ENCODE measurements around the gene SSB. TPM values are rescaled to one million over a fixed set of nuclear protein-coding genes. Genes with fewer than 3 reads are reported as not detected.
"Not testable (repeated sequence)": the region's sequence is repeated elsewhere in the genome, so short reads cannot be mapped to it uniquely, and the experiment has no call there.

Gene SSB
- total and polyA plus RNA-seq, 2 of the 13 experiments (the other 11 are each of a cell fraction or from before 2014, with no cell fraction given): 109 to 208 TPM

DNA sequence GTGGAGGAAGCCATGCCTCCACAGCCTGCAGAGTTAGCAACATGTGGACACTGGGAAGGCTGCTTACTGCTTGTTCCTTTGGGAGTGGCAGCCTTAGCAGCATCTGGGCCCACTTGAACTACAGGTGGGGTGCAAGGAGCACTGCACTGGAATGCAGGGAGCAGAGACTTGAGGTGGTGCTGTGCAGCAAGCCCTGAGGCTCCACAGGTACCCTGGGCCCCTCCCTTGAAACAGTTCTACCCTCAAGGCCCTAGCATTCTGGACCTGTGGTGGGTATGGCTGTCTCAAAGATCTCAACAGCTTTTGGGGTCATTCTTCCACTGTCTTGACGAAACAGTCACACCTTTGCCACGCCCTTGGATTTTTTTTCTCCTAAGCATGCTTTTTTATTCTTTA lies 42.1 kb downstream of the SSB start:
- FAIRE-seq: no peak
- H3K79me2 ChIP-seq (ENCODE audit: insufficient read depth, low read length): peaks cover 55% of the 10 kb centered on the region
- in situ Hi-C loops (cut with HindIII; ENCODE audit: extremely low pct_ligation_motif_present, low pct_unique_long_range_greater_than_20kb) (no loop called here), intact Hi-C loops (cut with micrococcal nuclease; ENCODE audit: unreplicated experiment) (no loop called here)
- TF ChIP-seq, protein P1, sequence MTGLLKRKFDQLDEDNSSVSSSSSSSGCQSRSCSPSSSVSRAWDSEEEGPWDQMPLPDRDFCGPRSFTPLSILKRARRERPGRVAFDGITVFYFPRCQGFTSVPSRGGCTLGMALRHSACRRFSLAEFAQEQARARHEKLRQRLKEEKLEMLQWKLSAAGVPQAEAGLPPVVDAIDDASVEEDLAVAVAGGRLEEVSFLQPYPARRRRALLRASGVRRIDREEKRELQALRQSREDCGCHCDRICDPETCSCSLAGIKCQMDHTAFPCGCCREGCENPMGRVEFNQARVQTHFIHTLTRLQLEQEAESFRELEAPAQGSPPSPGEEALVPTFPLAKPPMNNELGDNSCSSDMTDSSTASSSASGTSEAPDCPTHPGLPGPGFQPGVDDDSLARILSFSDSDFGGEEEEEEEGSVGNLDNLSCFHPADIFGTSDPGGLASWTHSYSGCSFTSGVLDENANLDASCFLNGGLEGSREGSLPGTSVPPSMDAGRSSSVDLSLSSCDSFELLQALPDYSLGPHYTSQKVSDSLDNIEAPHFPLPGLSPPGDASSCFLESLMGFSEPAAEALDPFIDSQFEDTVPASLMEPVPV (CRISPR knock-in tag; IDR thresholded peaks at IDR 0.05): 0 out of 2 replicates have a peak, but pooled peaks have one; percentile 39
- no peak for TF ChIP-seq ZNF331 (CRISPR knock-in tag; IDR thresholded peaks at IDR 0.05)
- ChIA-PET CTCF (ENCODE audit: low intra/inter-chr PET ratio, low total read pairs) (no interaction called here), POLR2A (no interaction called here)
- no peak overlapping the region for H3K27ac ChIP-seq (ENCODE audit: extremely low read length, insufficient read depth, low read length)
- H3K4me2 ChIP-seq (ENCODE audit: low read depth, low read length): no peak overlapping the region
- H3K36me3 ChIP-seq (replicated peaks in 1 of 2; ENCODE audit: control insufficient read depth in 1 of 2, insufficient read depth in 2 of 2, low read length in 2 of 2): peaks cover 8 to 14% of the 10 kb centered on the region in 2 experiments; a peak in 4 of 5 replicates
- peaks cover 12% of the 10 kb centered on the region for H3K4me1 ChIP-seq (ENCODE audit: insufficient read depth, low read length)
- H3K9ac ChIP-seq (ENCODE audit: insufficient read depth, low read depth, low read length): no peak overlapping the region
- no TSS peak for BruUV-seq (replicated peaks)
- no peaks in the 10 kb centered on the region for H4K20me1 ChIP-seq (ENCODE audit: insufficient read depth, low read length)
- H3K4me3 ChIP-seq (replicated peaks in 1 of 3; ENCODE audit: insufficient read depth in 1 of 3, low read depth in 2 of 3, low read length in 3 of 3): no peak overlapping the region
- ATAC-seq: peak; percentile 57
- no peak for DNase-seq (ENCODE audit: low spot score)
- H3K9me3 ChIP-seq (ENCODE audit: low read length): no peaks in the 10 kb centered on the region
- no peak overlapping the region for H2AFZ ChIP-seq (ENCODE audit: low read length)
- WGBS (ENCODE audit: low lambda C conversion rate): 95% methylated on average over 2 of the region's 2 CpGs
- H3K27me3 ChIP-seq (ENCODE audit: control insufficient read depth in 1 of 2, insufficient read depth in 2 of 2, low read length in 2 of 2): no peaks in the 10 kb centered on the region

DNA sequence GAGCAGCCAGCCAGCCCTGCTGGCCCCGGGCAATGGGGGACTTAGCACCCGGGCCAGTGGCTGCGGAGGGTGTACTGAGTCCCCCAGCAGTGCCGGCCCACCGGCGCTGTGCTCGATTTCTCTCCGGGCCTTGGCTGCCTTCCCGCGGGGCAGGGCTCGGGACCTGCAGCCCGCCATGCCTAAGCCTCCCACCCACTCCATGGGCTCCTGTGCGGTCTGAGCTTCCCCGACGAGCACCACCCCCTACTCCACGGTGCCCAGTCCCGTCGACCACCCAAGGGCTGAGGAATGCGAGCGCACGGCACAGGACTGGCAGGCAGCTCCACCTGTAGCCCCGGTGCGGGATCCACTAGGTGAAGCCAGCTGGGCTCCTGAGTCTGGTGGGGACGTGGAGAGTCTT lies 43.0 kb downstream of the SSB start:
- in situ Hi-C loops (cut with HindIII; ENCODE audit: extremely low pct_ligation_motif_present, low pct_unique_long_range_greater_than_20kb); DNase-seq (ENCODE audit: low spot score); H2AFZ ChIP-seq (ENCODE audit: low read length); H3K9ac ChIP-seq (ENCODE audit: insufficient read depth, low read depth, low read length); ATAC-seq; H3K4me3 ChIP-seq (replicated peaks in 1 of 3; ENCODE audit: insufficient read depth in 1 of 3, low read depth in 2 of 3, low read length in 3 of 3); intact Hi-C loops (cut with micrococcal nuclease; ENCODE audit: unreplicated experiment); H3K9me3 ChIP-seq (ENCODE audit: low read length); H3K27ac ChIP-seq (ENCODE audit: extremely low read length, insufficient read depth, low read length); H3K27me3 ChIP-seq (ENCODE audit: control insufficient read depth in 1 of 2, insufficient read depth in 2 of 2, low read length in 2 of 2); CTCF ChIA-PET (ENCODE audit: low intra/inter-chr PET ratio, low total read pairs); H4K20me1 ChIP-seq (ENCODE audit: insufficient read depth, low read length); BruUV-seq (replicated peaks); FAIRE-seq; H3K4me2 ChIP-seq (ENCODE audit: low read depth, low read length): not testable (repeated sequence)
- Histone ChIP-seq H3K79me2 (ENCODE audit: insufficient read depth, low read length) (peaks cover 55% of the 10 kb centered on the region), H3K36me3 (replicated peaks in 1 of 2; ENCODE audit: control insufficient read depth in 1 of 2, insufficient read depth in 2 of 2, low read length in 2 of 2) (peaks cover 8 to 14% of the 10 kb centered on the region in 2 experiments; a peak in 4 of 5 replicates), H3K4me1 (ENCODE audit: insufficient read depth, low read length) (peaks cover 12% of the 10 kb centered on the region)
- POLR2A ChIA-PET: interaction anchor here (1.7 kb wide), 1 partner anchor 14 kb away, joined by 4 read pairs; the partner anchor contains the start of gene UBR3
- 98% methylated on average over 19 of the region's 24 CpGs for WGBS (ENCODE audit: low lambda C conversion rate)

Measured in HepG2 (cell line).